Measurements from ENCODE around the gene SNIP1.
"Not testable (repeated sequence)": the region's sequence is repeated elsewhere in the genome, so short reads cannot be mapped to it uniquely, and the experiment has no call there.

The SNIP1 gene

GRCh38 chr1:37553927-37554808, at the start of gene SNIP1:
TSS of gene SNIP1 (minus strand) at chr1:37554293. CDS start at chr1:37554229, 64 bp downstream.
- DNase-seq, result peak; percentile 97

- peak; percentile 54 for DNase-seq
Observed at GRCh38 chr1:37602750-37603694, 48.9 kb upstream of the SNIP1 start.

GRCh38 chr1:37601441-37601840, 47.3 kb upstream of the SNIP1 start:
- DNase-seq, result no peak

- no peak for DNase-seq
Observed at GRCh38 chr1:37599940-37600339, 45.8 kb upstream of the SNIP1 start.

- no peak for DNase-seq
Observed at GRCh38 chr1:37596182-37596667, 42.1 kb upstream of the SNIP1 start.

- DNase-seq, result peak; percentile 99
Observed at GRCh38 chr1:37595440-37596181, 41.5 kb upstream of the SNIP1 start, which contains the start of gene GNL2. TSS of gene GNL2 (minus strand) at chr1:37595937. CDS start at chr1:37595822, 115 bp downstream.

GRCh38 chr1:37593726-37594125, 39.6 kb upstream of the SNIP1 start:
- no peak for DNase-seq

GRCh38 chr1:37588939-37589338, 34.8 kb upstream of the SNIP1 start:
- no peak for DNase-seq

GRCh38 chr1:37584544-37584943, 30.5 kb upstream of the SNIP1 start:
- not testable (repeated sequence) for DNase-seq

GRCh38 chr1:37575692-37576091, 21.6 kb upstream of the SNIP1 start:
- no peak for DNase-seq

GRCh38 chr1:37574834-37575480, 20.9 kb upstream of the SNIP1 start:
- DNase-seq, result no peak

- no peak for DNase-seq
Observed at GRCh38 chr1:37570528-37571334, 16.6 kb upstream of the SNIP1 start.

- DNase-seq, result no peak
Observed at GRCh38 chr1:37567023-37567422, 12.9 kb upstream of the SNIP1 start.

- no peak for DNase-seq
Observed at GRCh38 chr1:37564892-37565291, 10.8 kb upstream of the SNIP1 start.

- no peak for DNase-seq
Observed at GRCh38 chr1:37562984-37563383, 8.9 kb upstream of the SNIP1 start.

GRCh38 chr1:37561133-37562132, 7.3 kb upstream of the SNIP1 start:
- DNase-seq, result no peak

GRCh38 chr1:37560401-37561132, 6.5 kb upstream of the SNIP1 start:
- no peak for DNase-seq

- DNase-seq, result not testable (repeated sequence)
Observed at GRCh38 chr1:37559957-37560379, 5.9 kb upstream of the SNIP1 start.

GRCh38 chr1:37559080-37559479, 5.0 kb upstream of the SNIP1 start:
- DNase-seq, result no peak

Measured in suppressor macrophage treated with lipopolysaccharide for 4 hours (primary cell).